Measurements from ENCODE around the gene NOS1. TPM values are rescaled to one million over a fixed set of nuclear protein-coding genes. Genes with fewer than 3 reads are reported as not detected.
"Not testable (repeated sequence)": the region's sequence is repeated elsewhere in the genome, so short reads cannot be mapped to it uniquely, and the experiment has no call there.

Gene NOS1
- total RNA-seq, 4 donors from 2014 or later, result 0.13 to 2.8 (median 0.73) TPM; not detected in 1

DNA sequence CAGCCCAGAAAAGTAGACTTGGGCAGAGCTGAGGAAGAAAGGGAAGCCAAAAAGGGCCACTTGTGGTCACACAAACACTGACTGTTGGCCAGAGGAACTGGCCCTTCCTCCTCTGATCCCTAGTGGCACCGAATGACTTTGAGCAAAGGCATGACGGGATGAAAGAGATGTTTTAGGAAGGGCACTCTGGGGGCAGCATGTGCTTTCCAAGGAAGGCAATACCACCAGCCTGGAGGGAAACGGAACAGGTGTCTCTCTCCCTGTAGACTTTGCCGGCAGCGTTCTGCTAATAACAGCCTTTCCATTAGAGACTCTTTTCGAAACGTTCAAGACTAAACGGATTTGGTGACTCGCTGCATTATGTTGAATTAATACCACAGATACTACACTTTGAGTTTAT, 158.9 kb downstream of the NOS1 start:
- Histone ChIP-seq H3K4me3 (replicated peaks in 1 of 3) (no peak overlapping the region), H3K4me1 (no peaks in the 10 kb centered on the region), H3K27ac (no peak overlapping the region), H3K27me3 (no peaks in the 10 kb centered on the region), H3K9me3 (no peaks in the 10 kb centered on the region), H3K36me3 (no peaks in the 10 kb centered on the region)
- 84 to 85% methylated on average over 9 of the region's 9 CpGs for WGBS, 2 donors
- intact Hi-C loops (cut with DNase I), result no loop called here
- TF ChIP-seq, protein P1, sequence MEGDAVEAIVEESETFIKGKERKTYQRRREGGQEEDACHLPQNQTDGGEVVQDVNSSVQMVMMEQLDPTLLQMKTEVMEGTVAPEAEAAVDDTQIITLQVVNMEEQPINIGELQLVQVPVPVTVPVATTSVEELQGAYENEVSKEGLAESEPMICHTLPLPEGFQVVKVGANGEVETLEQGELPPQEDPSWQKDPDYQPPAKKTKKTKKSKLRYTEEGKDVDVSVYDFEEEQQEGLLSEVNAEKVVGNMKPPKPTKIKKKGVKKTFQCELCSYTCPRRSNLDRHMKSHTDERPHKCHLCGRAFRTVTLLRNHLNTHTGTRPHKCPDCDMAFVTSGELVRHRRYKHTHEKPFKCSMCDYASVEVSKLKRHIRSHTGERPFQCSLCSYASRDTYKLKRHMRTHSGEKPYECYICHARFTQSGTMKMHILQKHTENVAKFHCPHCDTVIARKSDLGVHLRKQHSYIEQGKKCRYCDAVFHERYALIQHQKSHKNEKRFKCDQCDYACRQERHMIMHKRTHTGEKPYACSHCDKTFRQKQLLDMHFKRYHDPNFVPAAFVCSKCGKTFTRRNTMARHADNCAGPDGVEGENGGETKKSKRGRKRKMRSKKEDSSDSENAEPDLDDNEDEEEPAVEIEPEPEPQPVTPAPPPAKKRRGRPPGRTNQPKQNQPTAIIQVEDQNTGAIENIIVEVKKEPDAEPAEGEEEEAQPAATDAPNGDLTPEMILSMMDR (IDR thresholded peaks at IDR 0.05), result no peak
- TF ChIP-seq POLR2A (IDR thresholded peaks at IDR 0.05), result no peak
- DNase-seq, result no peak

DNA sequence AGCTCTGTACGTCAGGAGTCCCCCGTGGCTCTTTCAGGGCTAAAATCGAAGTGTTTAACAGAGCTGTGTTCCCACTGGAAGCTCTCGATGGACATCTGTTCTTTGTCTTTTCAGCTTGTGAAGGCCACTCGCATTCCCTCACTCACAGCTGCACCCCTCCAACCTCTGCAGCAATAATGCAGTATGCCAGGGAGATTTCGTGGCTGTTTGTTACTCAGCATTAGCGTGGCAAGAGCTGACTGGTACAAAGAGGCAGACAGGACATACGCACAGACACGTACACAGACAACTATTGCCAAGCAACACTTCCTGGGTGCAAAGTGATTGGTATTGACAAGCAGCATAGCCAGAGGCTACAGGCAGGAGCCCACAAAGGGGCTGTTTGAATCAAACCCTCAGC, 159.4 kb downstream of the NOS1 start:
- 88 to 91% methylated on average over 9 of the region's 9 CpGs for WGBS, 2 donors
- H3K4me1 ChIP-seq, result no peaks in the 10 kb centered on the region
- DNase-seq, result no peak
- H3K9me3 ChIP-seq, result no peaks in the 10 kb centered on the region
- no peak overlapping the region for H3K4me3 ChIP-seq (replicated peaks in 1 of 3)
- intact Hi-C loops (cut with DNase I), result no loop called here
- no peaks in the 10 kb centered on the region for H3K36me3 ChIP-seq
- H3K27me3 ChIP-seq, result no peaks in the 10 kb centered on the region
- H3K27ac ChIP-seq, result no peak overlapping the region
- no peak for TF ChIP-seq POLR2A (IDR thresholded peaks at IDR 0.05)
- TF ChIP-seq, protein P1 (IDR thresholded peaks at IDR 0.05), result no peak

DNA sequence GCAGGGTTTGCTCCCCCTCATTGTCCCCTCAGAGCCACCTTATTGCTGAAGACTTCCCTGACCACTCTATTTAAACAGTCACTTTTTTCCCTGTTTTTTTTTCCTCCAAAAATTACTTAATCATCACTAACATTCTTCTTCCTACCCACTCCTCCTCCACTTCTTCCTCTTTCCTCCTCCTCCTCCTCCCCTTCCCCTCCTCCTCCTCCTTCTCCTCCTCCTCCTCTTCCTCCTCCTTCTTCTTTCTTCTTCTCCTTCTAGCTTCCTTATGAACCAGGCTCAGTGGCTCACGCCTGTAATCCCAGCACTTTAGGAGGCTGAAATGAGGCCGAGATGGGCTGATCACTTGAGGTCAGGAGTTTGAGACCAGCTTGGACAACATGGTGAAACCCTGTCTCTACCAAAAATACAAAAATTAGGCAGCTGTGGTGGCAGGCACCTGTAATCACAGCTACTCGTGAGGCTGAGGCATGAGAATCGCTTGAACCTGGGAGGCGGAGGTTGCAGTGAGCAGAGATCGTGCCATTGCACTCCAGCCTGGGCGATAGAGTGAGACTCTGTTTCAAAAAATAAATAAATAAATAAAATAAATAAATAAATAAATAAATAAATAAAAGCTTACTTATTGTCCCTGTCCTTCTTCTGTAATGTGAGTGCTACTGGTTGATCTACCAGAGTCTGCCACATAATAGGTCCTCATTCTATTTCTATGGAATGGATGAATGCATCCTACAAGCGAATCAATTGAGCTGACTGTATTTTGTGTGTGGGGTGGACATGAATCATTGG, 161.3 kb downstream of the NOS1 start:
- H3K4me1 ChIP-seq; H3K4me3 ChIP-seq (replicated peaks in 1 of 3); intact Hi-C loops (cut with DNase I); H3K9me3 ChIP-seq; H3K36me3 ChIP-seq; DNase-seq; H3K27ac ChIP-seq; H3K27me3 ChIP-seq: not testable (repeated sequence)
- WGBS, 2 donors, result 93 to 96% methylated on average over 8 of the region's 8 CpGs

DNA sequence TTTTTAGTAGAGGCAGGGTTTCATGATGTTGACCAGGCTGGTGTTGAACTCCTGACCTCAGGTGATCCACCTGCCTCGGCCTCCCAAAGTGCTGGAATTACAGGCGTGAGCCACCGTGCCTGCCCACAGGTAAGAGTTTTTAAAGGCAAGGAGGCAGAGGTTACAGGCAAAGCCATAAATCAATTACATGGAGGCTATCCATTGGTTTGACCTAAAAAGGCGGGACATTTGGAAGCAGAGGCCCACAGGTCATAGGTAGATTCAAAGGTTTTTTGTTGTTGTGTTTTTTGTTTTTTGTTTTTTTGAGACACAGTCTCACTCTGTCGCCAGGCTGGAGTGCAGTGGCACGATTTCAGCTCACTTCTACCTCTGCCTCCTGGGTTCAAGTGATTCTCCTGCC, 165.1 kb downstream of the NOS1 start:
- H3K27ac ChIP-seq; H3K27me3 ChIP-seq; H3K9me3 ChIP-seq; H3K4me1 ChIP-seq; H3K36me3 ChIP-seq; H3K4me3 ChIP-seq (replicated peaks in 1 of 3); DNase-seq; intact Hi-C loops (cut with DNase I): not testable (repeated sequence)
- WGBS, 2 donors, result 93 to 94% methylated on average over 6 of the region's 6 CpGs

DNA sequence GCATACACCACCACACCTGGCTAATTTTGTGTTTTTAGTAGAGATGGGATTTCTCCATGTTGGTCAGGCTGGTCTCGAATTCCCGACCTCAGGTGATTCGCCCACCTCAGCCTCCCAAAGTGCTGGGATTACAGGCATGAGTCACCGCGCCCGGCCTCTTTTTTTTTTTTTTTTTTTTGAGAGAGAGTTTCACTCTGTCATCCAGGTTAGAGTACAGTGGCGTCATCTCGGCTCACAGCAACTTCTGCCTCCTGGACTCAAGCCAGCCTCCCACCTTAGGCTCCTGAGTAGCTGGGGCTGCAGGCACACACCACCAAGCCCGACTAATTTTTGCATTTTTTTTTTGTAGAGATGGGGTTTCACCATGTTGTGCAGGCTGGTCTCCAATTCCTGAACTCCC, 166.4 kb downstream of the NOS1 start:
- WGBS, 2 donors, result 80 to 85% methylated on average over 9 of the region's 9 CpGs
- intact Hi-C loops (cut with DNase I), result not testable (repeated sequence)

DNA sequence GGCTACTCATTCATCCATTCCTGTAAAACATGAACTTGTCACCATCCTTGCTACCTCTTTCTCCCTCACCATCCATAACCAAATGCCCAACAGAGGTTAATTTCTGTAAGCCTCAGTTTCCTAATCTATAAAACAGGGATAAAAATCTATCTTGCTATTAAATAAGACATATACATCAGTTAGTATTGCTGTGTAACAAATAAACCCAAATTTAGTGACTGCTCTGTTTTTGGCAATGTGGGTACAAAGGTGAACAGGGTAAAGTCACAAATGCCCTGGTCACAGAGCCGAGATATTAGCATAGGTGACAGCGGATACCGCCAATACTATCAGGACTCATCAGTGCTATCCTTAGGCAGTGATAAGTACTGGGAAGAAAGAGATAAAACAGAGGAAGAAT, 167.5 kb downstream of the NOS1 start:
- no peak for TF ChIP-seq POLR2A (IDR thresholded peaks at IDR 0.05)
- TF ChIP-seq, protein P1 (IDR thresholded peaks at IDR 0.05), result no peak
- no peaks in the 10 kb centered on the region for H3K9me3 ChIP-seq
- no peak overlapping the region for H3K4me3 ChIP-seq (replicated peaks in 1 of 3)
- H3K4me1 ChIP-seq, result peaks cover 0 to under 1% of the 10 kb centered on the region in 2 donors
- WGBS, 2 donors, result 70 to 97% methylated on average over 3 of the region's 3 CpGs
- H3K36me3 ChIP-seq, result no peaks in the 10 kb centered on the region
- intact Hi-C loops (cut with DNase I), result no loop called here
- DNase-seq, result no peak
- no peaks in the 10 kb centered on the region for H3K27me3 ChIP-seq
- H3K27ac ChIP-seq, result no peak overlapping the region

More for the DNA sequence above, 166.4 kb downstream of the NOS1 start:
- H3K27me3 ChIP-seq; H3K36me3 ChIP-seq; H3K9me3 ChIP-seq; H3K4me1 ChIP-seq; H3K4me3 ChIP-seq (replicated peaks in 1 of 3); DNase-seq; H3K27ac ChIP-seq: not testable (repeated sequence)

DNA sequence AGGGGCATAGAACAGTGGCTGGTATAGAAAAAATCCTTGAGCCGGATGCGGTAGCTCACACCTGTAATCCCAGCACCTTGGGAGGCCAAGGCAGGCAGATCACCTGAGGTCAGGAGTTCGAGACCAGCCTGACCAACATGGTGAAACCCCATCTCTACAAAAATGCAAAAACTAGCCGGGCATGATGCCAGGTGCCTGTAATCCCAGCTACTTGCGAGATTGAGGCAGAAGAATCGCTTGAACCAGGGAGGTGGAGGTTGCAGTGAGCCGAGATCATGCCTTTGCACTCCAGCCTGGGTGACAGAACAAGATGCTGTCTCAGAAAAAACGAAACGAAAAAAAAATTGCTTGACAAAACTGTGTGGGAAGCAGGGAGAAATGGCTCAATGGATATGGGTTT, 168.8 kb downstream of the NOS1 start:
- H3K4me1 ChIP-seq; H3K9me3 ChIP-seq; H3K4me3 ChIP-seq (replicated peaks in 1 of 3); DNase-seq; H3K36me3 ChIP-seq; intact Hi-C loops (cut with DNase I); H3K27ac ChIP-seq; H3K27me3 ChIP-seq: not testable (repeated sequence)
- WGBS, 2 donors, result 81 to 87% methylated on average over 9 of the region's 9 CpGs

Data from thyroid gland (tissue), 4 donors.